HG03520 (cell line): ENCODE data around the gene ZNF837.
"Not testable (repeated sequence)": the region's sequence is repeated elsewhere in the genome, so short reads cannot be mapped to it uniquely, and the experiment has no call there.

Experiments used
- ATAC-seq: cut with Tn5 transposase; IDR thresholded peaks from one replicate; pipeline ENCODE4 v1.9.1; 2021; ENCODE audit warnings: mild to moderate bottlenecking, moderate library complexity; ENCODE audit not compliant: unreplicated experiment

The ZNF837 gene

GRCh38 chr19:58396691-58397532 lies 16.1 kb upstream of the ZNF837 start:
- ATAC-seq, result no peak

DNA sequence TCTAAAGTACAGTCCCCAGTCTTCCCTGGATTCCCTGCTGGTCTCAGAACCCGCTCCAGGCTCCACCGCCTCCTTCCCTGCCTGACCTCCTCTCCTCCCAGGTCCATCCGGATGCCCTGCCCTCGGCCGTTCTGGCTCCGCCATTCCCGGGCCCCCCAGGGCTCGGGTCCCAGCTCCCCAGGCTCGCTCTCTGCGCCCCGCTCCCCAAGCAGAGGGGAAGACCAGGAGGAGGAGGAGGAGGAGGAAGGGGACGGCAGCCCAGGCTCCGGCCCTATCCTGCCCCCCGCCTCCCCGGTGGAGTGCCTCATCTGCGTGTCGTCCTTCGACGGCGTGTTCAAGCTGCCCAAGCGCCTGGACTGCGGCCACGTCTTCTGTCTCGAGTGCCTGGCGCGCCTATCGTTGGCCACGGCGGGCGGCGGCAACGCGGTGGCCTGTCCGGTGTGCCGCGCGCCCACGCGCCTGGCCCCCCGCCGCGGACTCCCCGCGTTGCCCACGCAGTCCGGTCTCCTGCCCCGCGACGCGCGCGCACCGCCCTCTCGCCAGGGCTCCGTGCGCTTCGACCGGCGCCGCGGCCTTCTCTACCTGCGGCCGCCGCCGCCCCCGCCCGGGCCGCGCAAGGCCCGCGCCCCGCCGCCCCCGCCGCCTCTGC lies 15.3 kb upstream of the ZNF837 start:
- ATAC-seq, result no peak

GRCh38 chr19:58395220-58395978 lies 14.6 kb upstream of the ZNF837 start, which contains the start of gene RNF225:
Gene RNF225 (plus strand): TSS chr19:58395656. CDS start chr19:58396090, 434 bp downstream.
- no peak for ATAC-seq

DNA sequence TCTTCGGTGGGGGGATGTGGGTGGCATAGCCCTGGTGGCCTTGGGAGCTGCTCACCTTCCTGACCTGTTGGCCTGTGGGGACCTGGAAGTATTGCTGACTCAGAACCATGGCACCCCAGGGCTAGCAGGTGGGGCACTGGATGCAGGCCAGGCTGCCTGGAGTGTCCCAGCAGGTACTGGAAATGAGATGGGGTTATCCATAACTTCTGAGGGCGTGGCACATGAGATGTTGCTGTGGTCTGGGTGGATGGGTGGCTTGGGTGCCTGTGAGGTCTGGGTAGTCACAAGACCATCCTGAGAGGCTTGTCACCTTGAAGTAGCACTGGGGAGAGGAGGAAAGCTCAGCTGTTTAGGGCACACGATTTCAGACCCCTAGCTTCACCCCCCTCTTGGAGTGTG lies 14.0 kb upstream of the ZNF837 start:
- no peak for ATAC-seq

DNA sequence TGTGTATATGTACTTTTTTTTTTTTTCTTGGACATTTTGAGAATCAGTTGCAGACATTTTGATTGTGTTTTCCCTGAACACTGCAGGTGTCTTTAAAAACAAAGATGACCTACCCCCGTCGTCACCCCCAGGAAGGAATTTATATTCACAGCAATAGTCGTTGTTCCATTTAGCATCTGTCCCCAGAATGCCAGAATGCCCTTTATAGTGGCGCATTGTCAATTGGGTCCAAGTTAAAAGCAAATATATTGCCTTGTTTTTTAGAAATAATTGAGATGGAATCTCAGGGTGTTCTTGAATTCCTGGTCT lies 12.8 kb upstream of the ZNF837 start:
- ATAC-seq, result no peak

DNA sequence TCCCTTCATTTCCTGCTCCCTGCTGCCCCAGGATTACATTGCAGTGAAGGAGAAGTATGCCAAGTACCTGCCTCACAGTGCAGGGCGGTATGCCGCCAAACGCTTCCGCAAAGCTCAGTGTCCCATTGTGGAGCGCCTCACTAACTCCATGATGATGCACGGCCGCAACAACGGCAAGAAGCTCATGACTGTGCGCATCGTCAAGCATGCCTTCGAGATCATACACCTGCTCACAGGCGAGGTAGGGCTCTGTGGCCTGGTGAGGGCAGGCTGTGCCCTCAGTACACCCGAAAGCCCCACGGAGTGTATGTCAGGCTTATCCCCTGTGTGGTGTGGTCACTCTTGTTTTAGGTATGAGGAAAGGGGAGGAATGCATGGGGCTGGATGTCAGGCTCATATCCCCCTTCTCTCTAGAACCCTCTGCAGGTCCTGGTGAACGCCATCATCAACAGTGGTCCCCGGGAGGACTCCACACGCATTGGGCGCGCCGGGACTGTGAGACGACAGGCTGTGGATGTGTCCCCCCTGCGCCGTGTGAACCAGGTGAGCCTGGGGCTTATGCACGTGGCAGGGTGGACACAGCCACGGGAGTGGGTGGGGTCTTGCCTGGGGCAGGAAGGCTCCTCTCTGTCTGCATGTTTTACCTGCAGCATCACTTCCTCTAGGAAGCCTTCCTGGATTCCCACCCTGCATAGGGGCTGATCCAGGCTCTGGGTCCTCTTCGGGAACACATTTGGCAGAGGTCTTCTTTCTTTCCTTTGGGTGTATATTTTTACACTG lies 12.3 kb upstream of the ZNF837 start:
- ATAC-seq, result no peak

DNA sequence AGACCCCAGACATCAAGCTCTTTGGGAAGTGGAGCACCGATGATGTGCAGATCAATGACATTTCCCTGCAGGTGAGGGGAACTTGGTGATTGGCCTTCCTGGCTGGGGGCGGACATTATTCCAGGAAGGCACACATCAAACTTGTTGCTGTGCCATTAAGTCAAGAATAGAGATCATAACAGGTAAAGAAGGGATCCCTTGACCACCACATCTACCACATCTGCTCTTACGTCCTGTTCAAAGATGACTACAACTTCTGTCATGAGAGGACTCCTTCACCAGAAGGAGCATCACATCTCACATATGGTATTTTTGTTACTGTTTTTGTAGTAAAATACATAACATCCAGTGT lies 7.3 kb upstream of the ZNF837 start:
- no peak for ATAC-seq

DNA sequence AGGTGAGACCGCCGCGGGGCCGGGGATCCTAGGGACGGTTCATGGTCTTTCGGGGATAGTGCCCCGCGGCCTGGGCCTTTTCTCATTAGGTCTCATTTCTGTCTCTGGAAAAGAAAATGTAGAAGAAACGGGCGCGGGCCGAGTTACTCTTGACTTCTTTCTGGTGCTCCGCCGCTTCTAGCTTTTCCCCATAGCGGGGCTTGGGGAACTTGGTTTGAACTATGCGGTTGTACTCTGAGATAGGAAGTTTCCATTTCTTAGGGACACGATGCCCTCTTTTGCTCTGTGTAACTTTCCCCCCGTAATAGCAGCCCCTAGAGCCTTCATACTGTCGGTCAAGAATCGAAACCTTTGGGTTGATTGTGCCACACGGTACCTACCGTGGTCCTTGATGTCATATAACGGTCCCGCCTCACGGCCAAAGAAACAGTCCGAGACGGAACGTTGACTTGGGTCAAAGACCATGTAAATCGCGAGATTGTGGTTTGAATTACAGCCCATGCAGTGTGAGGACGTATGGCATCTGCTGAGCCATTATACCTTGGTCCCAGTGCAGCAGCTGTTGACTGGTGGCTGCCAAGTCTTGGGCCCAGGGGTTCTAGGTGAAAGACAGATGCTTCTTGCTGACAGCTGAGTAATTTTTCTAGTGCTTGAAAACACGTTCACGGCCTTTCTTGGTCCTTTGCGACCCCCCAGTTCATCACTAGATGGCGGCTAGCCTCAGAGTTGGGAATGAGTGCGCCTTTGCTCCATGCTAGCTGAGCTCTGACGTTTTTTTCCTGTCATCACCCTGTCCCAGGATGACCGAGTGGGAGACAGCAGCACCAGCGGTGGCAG lies 6.7 kb upstream of the ZNF837 start:
- no peak for ATAC-seq

DNA sequence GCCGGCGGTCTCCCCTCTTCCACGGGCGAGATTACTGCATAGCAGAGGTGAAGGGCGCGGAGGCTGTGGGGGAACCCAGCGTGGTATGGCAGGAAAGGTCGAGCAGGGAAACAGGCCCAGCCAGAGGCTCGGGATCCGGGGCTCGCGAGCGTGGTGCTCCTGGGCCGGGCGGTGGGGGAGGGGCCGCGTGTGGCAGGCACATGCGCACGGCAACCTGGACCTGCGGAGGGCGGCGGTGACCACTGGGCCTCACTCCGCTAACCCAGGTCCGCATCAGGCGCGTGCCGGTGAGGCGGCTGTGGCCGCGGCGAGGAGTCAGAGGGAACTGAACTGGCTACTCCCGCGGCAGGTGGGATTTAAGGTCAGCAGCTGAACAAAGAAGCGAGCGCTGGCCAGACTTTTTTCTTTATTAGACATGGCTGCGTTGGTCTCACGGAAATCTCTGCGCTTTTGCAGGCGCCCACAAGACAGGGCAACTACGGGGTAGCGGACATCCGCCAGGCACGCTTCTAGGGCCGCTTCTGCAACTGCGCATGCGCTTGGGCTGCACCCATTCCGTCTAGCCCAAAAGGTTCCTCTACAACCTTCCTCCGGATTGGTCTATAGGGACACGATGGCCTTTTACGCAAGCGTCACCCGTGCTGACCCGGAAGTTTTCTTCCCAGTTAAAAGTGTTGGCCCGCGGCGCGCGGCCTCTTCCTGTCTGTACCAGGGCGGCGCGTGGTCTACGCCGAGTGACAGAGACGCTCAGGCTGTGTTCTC lies 5.9 kb upstream of the ZNF837 start, which contains the start of gene RPS5:
Gene RPS5 (plus strand): TSS at position 694 of the 762 bp plus-strand sequence. CDS start 869 bp downstream, outside the sequence.
- peak; percentile 89 for ATAC-seq

GRCh38 chr19:58385891-58386575 lies 5.2 kb upstream of the ZNF837 start:
- no peak for ATAC-seq

- ATAC-seq, result no peak
Measured at GRCh38 chr19:58385313-58385890, 4.6 kb upstream of the ZNF837 start.

GRCh38 chr19:58382997-58383603 lies 2.3 kb upstream of the ZNF837 start:
- ATAC-seq, result no peak

DNA sequence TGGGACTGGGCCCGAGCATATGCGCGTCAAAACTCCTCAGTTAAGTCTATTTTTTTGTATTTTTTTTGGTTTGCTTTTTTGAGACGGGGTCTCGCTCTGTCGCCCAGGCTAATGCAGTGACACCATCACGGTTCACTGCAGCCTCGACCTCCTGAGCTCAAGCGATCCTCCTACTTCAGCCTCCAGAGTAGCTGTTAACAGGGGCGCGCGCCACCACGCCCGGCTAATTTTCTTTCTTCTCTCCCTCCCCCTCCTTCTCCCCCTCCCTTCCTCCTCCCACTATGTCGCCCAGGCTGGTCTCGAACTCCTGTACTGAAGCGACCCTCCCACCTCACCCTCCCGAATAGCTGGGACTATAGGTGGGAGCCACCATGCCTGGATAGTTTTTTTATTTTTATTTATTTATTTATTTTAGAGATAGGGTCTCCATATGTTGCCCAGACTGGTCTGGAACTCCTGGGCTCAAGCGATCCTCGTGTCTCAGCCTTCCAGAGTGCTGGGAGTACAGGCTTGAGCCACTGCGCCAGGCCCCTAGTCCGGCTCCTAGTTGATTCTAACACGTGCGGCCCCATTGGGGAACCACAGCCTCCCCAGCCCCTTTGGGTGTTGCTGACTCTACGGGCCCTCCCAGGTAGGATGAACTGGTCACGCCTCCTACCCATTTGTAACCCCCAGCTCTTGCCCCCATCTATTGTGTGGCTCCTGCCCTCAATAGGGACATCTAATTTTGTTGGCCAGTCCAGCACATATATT lies 806 bp upstream of the ZNF837 start:
- no peak for ATAC-seq

GRCh38 chr19:58380037-58380661 lies 681 bp downstream of the ZNF837 start:
- no peak for ATAC-seq

GRCh38 chr19:58379246-58379645 lies 1.6 kb downstream of the ZNF837 start:
- ATAC-seq, result no peak

DNA sequence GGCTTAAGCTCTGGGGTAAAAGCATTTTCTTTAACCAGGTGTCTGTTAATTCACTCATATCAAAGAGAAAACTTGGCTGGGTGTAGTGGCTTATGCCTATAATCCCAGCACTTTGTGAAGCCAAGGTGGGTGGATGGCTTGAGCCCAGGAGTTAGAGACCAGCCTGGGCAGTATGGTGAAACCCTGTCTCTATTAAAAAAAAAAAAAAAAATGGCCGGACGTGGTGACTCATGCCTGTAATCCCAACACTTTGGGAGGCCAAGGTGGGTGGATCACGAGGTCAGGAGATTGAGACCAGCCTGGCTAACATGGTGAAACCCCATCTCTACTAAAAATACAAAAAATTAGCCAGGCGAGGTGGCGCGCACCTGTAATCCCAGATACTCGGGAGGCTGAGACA lies 4.1 kb downstream of the ZNF837 start:
- not testable (repeated sequence) for ATAC-seq

- no peak for ATAC-seq
Measured at GRCh38 chr19:58374200-58374599, 6.6 kb downstream of the ZNF837 start.
